HCT116 (cell line): ENCODE results near the gene HDGFL3. TPM values are rescaled to one million over a fixed set of nuclear protein-coding genes. Genes with fewer than 3 reads are reported as not detected.

Experiments
- ATAC-seq: fragments of 200-7000 bp; cut with Tn5 transposase; 2 replicates; pipeline ENCODE4 v1.9.1; 2020; ENCODE audit warnings: mild to moderate bottlenecking, moderate library complexity
- BruUV-seq: library from RNA; stranded (reverse); fragments of 400-500 nt; replicated peaks from 2 replicates; lab custom pipeline; 2021; lab: Mats Ljungman, UMichigan
- CTCF ChIA-PET: fragments of 300-600 bp; sonication (Branson Sonifier 250); formaldehyde crosslinking; loops from one replicate; lab custom pipeline; 2021; ENCODE audit warnings: antibody characterized with exemption; lab: Charles Lee
- POLR2A ChIA-PET: fragments of 300-600, 350-600 bp; sonication (Branson Sonifier 250); formaldehyde crosslinking; loops from one replicate; lab custom pipeline; 2021; ENCODE audit warnings: antibody characterized with exemption; lab: Charles Lee
- RAD21 ChIA-PET, 2 experiments: fragments of 300-600 bp; sonication (Branson Sonifier 250); formaldehyde crosslinking; loops; one replicate each; lab custom pipeline; 2023; ENCODE audit warnings: low total read pairs in 2 of 2; ENCODE audit not compliant: uncharacterized antibody in 2 of 2, unreplicated experiment in 2 of 2, low non-redundant PET in 1 of 2; lab: Charles Lee
- DNase-seq: peaks from one replicate; pipeline ENCODE4 v3.0.0-alpha.2; 2010; ENCODE audit warnings: low read depth, low spot score
- H2AFZ ChIP-seq: fragments of 200-600 bp; shearing (Covaris generic), sonication (generic); 2 replicates; pipeline ENCODE4 v1.6.1; 2017; ENCODE audit warnings: low read depth, mixed run types, mixed read lengths, antibody characterized with exemption, low read length; ENCODE audit not compliant: poor library complexity, severe bottlenecking
- H3K27ac ChIP-seq: 2 replicates; pipeline ENCODE4 v1.5.1; 2012; ENCODE audit warnings: low read depth, low read length
- H3K27me3 ChIP-seq: fragments of 200-600 bp; sonication (generic); 2 replicates; pipeline ENCODE4 v1.6.1; 2016; ENCODE audit warnings: mixed run types, low read length, mixed read lengths; ENCODE audit not compliant: insufficient read depth
- H3K36me3 ChIP-seq, 2 experiments: fragments of 200-500 bp in 1 of 2; fragments of 200-600 bp in 1 of 2; sonication (Bioruptor generic) in 1 of 2; sonication (generic) in 1 of 2; 2 replicates each; pipeline versions ENCODE4 v1.5.1 to v1.6.1; 2014 to 2016; ENCODE audit warnings: low read length in 2 of 2, inconsistent platforms in 1 of 2, mixed read lengths in 1 of 2, mixed run types in 1 of 2; ENCODE audit not compliant: insufficient read depth in 2 of 2, control insufficient read depth in 1 of 2
- H3K4me1 ChIP-seq, 2 experiments: fragments of 200-600 bp in 1 of 2; sonication (generic) in 1 of 2; 2 replicates each; pipeline versions ENCODE4 v1.5.1 to v1.6.1; 2012 to 2017; ENCODE audit warnings: low read length in 2 of 2, inconsistent platforms in 1 of 2, mild to moderate bottlenecking in 1 of 2, mixed read lengths in 1 of 2, mixed run types in 1 of 2, moderate library complexity in 1 of 2; ENCODE audit not compliant: insufficient read depth in 2 of 2, control insufficient read depth in 1 of 2
- H3K4me2 ChIP-seq: fragments of 200-600 bp; sonication (generic); 2 replicates; pipeline ENCODE4 v1.6.1; 2017; ENCODE audit warnings: mixed run types, low read length, mixed read lengths
- H3K4me3 ChIP-seq, 2 experiments: fragments of 200-600 bp in 1 of 2; sonication (generic) in 1 of 2; replicated peaks in 1 of 2; 2 replicates each; pipeline ENCODE4 v1.5.1; 2011 to 2016; ENCODE audit warnings: low read length in 2 of 2, control low read depth in 1 of 2, low read depth in 1 of 2, mild to moderate bottlenecking in 1 of 2, mixed read lengths in 1 of 2, mixed run types in 1 of 2
- H3K79me2 ChIP-seq: fragments of 200-600 bp; sonication (generic); 2 replicates; pipeline ENCODE4 v1.6.1; 2017; ENCODE audit warnings: mild to moderate bottlenecking, mixed run types, low read length, moderate library complexity, mixed read lengths; ENCODE audit not compliant: insufficient read depth
- H3K9ac ChIP-seq: fragments of 200-600 bp; sonication (generic); 2 replicates; pipeline ENCODE4 v1.6.1; 2016; ENCODE audit warnings: low read length, mixed read lengths
- H3K9me2 ChIP-seq: fragments of 200-600 bp; sonication (generic), shearing (Covaris generic); 2 replicates; pipeline ENCODE4 v1.6.1; 2017; ENCODE audit warnings: mixed run types, mild to moderate bottlenecking, moderate library complexity; ENCODE audit not compliant: insufficient read depth
- H3K9me3 ChIP-seq, 2 experiments: fragments of 200-500 bp in 1 of 2; fragments of 200-600 bp in 1 of 2; sonication (Bioruptor generic) in 1 of 2; sonication (generic) in 1 of 2; 2 replicates each; pipeline ENCODE4 v1.6.1; 2014 to 2017; ENCODE audit warnings: low read length in 2 of 2, mixed read lengths in 2 of 2, inconsistent platforms in 1 of 2, low read depth in 1 of 2, mild to moderate bottlenecking in 1 of 2, mixed run types in 1 of 2, moderate library complexity in 1 of 2; ENCODE audit not compliant: control insufficient read depth in 1 of 2, insufficient read depth in 1 of 2
- H4K20me1 ChIP-seq: fragments of 200-600 bp; sonication (generic), shearing (Covaris generic); 2 replicates; pipeline ENCODE4 v1.6.1; 2017; ENCODE audit warnings: mixed run types, mild to moderate bottlenecking, moderate library complexity; ENCODE audit not compliant: insufficient read depth
- ATF3 ChIP-seq: IDR thresholded peaks from 2 replicates; pipeline ENCODE4 v1.6.1; 2012
- CBX3 ChIP-seq: IDR thresholded peaks from 2 replicates; pipeline ENCODE4 v1.6.1; 2012; ENCODE audit warnings: low read depth
- EZH2 ChIP-seq: fragments of 200-600 bp; sonication (generic); IDR thresholded peaks from 2 replicates; pipeline ENCODE4 v1.6.1; 2017; ENCODE audit warnings: antibody characterized with exemption, mixed run types
- EZH2phosphoT487 ChIP-seq: fragments of 200-600 bp; IDR thresholded peaks from 2 replicates; pipeline ENCODE4 v1.6.1; 2018; ENCODE audit warnings: antibody characterized with exemption, borderline replicate concordance
- JUND ChIP-seq: IDR thresholded peaks from 2 replicates; pipeline ENCODE4 v1.6.1; 2012
- POLR2A ChIP-seq: IDR thresholded peaks from 2 replicates; pipeline ENCODE4 v1.7.0; 2011; ENCODE audit warnings: borderline replicate concordance; ENCODE audit not compliant: insufficient read depth, insufficient read length; ENCODE audit errors: extremely low read depth
- RAD21 ChIP-seq: IDR thresholded peaks from 2 replicates; pipeline ENCODE4 v1.6.1; 2012; ENCODE audit warnings: low read depth, mild to moderate bottlenecking
- SP1 ChIP-seq: IDR thresholded peaks from 2 replicates; pipeline ENCODE4 v1.6.1; 2012; ENCODE audit warnings: low read depth
- SRF ChIP-seq: IDR thresholded peaks from 2 replicates; pipeline ENCODE4 v1.6.1; 2012; ENCODE audit warnings: low read depth
- YY1 ChIP-seq: IDR thresholded peaks from 2 replicates; pipeline ENCODE4 v1.6.1; 2011; ENCODE audit warnings: low read length, low read depth, moderate library complexity, mild to moderate bottlenecking; ENCODE audit not compliant: insufficient replicate concordance; ENCODE audit errors: extremely low read depth
- ZBTB33 ChIP-seq: IDR thresholded peaks from 2 replicates; pipeline ENCODE4 v1.6.1; 2011; ENCODE audit warnings: mild to moderate bottlenecking, low read length, moderate library complexity; ENCODE audit not compliant: insufficient replicate concordance; ENCODE audit errors: extremely low read depth
- ZFX ChIP-seq: fragments of 450-650 bp; IDR thresholded peaks from 2 replicates; pipeline ENCODE4 v1.6.1; 2017
- intact Hi-C: fragments of 100-400 bp; cut with micrococcal nuclease; formaldehyde crosslinking; loops from 2 replicates; pipeline ENCODE4 v1.10.0; 2022
- total RNA-seq: library from RNA; stranded (reverse); gene quantifications from one replicate; pipeline ENCODE4 v1.2.1, GENCODE V29; 2021; ENCODE audit not compliant: unreplicated experiment
- TF ChIP-seq, protein P1 (sequence below): IDR thresholded peaks from 2 replicates; pipeline ENCODE4 v1.6.1; 2012; ENCODE audit warnings: low read depth

The HDGFL3 gene
- total RNA-seq, 1 experiment from 2014 or later: 0.64 TPM

DNA sequence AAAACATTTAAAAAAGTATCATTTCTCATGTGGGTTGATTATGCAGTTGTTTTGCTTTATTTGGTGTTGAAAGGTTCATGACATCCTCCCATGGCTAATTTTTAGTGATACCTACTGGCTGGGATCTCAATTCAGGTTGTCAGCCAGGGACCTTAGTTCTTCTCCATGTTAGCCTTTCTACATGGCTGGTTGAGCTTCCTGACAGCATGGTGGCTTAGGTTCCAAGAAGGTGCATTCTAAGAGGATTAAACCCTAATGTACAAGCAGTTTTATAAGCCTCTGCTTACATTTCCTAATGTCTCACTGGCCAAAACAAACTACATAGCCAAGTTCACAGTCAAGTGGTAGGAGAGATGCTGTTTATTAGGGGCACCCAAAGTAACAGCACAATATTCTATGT lies 109.5 kb downstream of the HDGFL3 start:
- Histone ChIP-seq H3K36me3 (no peaks in the 10 kb centered on the region), H3K27me3 (no peaks in the 10 kb centered on the region; the same call in 1 of the 2 replicates), H3K4me3 (no peak overlapping the region), H3K9me2 (no peaks in the 10 kb centered on the region), H3K9ac (no peak overlapping the region), H2AFZ (no peak overlapping the region), H3K27ac (no peak overlapping the region), H3K79me2 (no peaks in the 10 kb centered on the region), H3K9me3 (no peaks in the 10 kb centered on the region), H4K20me1 (no peaks in the 10 kb centered on the region), H3K4me2 (no peak overlapping the region), H3K4me1 (no peaks in the 10 kb centered on the region)
- CTCF ChIA-PET: no interaction called here
- POLR2A ChIA-PET: no interaction called here
- RAD21 ChIA-PET: no interaction called here
- ATAC-seq (no peak), DNase-seq (no peak)
- TF ChIP-seq EZH2phosphoT487: no peak
- TF ChIP-seq ZBTB33: no peak
- BruUV-seq: no TSS peak
- intact Hi-C loops: no loop called here

DNA sequence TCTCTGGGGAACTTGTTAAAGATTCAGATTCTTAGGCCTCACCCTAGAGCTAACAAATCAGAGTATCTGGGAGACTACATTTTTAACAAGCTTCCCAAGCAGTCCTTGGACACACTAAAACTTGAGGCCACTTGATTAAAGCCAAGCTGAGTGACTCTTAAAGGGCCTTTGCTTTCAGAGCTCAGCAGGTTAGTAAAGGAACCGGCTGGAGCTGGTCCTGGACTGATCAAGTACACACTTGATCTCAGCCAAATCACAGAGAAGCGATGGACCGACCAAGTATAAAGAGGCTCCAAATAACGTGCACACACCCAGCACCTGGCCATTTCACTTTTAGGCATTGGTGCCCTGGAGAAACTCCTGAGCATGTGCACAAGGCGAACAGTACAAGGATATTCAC lies 113.0 kb downstream of the HDGFL3 start:
- DNase-seq (no peak), ATAC-seq (no peak)
- H2AFZ ChIP-seq: no peak overlapping the region
- H3K4me2 ChIP-seq: no peak overlapping the region
- POLR2A ChIA-PET: no interaction called here
- H3K4me1 ChIP-seq: no peaks in the 10 kb centered on the region
- H3K36me3 ChIP-seq: no peaks in the 10 kb centered on the region
- no peaks in the 10 kb centered on the region for H3K79me2 ChIP-seq
- no peaks in the 10 kb centered on the region; the same call in 1 of the 2 replicates for H3K27me3 ChIP-seq
- BruUV-seq: no TSS peak
- no peaks in the 10 kb centered on the region for H3K9me2 ChIP-seq
- CTCF ChIA-PET: no interaction called here
- H3K9me3 ChIP-seq: no peaks in the 10 kb centered on the region
- intact Hi-C loops: no loop called here
- no peak overlapping the region for H3K9ac ChIP-seq
- H3K27ac ChIP-seq: no peak overlapping the region
- RAD21 ChIA-PET: no interaction called here
- no peaks in the 10 kb centered on the region for H4K20me1 ChIP-seq
- no peak overlapping the region for H3K4me3 ChIP-seq
- TF ChIP-seq CBX3 (no peak), JUND (no peak), EZH2phosphoT487 (no peak), ATF3 (no peak), YY1 (no peak), SRF (no peak), SP1 (no peak), EZH2 (no peak), ZBTB33 (no peak), POLR2A (no peak), RAD21 (no peak), ZFX (no peak)
- TF ChIP-seq, protein P1, sequence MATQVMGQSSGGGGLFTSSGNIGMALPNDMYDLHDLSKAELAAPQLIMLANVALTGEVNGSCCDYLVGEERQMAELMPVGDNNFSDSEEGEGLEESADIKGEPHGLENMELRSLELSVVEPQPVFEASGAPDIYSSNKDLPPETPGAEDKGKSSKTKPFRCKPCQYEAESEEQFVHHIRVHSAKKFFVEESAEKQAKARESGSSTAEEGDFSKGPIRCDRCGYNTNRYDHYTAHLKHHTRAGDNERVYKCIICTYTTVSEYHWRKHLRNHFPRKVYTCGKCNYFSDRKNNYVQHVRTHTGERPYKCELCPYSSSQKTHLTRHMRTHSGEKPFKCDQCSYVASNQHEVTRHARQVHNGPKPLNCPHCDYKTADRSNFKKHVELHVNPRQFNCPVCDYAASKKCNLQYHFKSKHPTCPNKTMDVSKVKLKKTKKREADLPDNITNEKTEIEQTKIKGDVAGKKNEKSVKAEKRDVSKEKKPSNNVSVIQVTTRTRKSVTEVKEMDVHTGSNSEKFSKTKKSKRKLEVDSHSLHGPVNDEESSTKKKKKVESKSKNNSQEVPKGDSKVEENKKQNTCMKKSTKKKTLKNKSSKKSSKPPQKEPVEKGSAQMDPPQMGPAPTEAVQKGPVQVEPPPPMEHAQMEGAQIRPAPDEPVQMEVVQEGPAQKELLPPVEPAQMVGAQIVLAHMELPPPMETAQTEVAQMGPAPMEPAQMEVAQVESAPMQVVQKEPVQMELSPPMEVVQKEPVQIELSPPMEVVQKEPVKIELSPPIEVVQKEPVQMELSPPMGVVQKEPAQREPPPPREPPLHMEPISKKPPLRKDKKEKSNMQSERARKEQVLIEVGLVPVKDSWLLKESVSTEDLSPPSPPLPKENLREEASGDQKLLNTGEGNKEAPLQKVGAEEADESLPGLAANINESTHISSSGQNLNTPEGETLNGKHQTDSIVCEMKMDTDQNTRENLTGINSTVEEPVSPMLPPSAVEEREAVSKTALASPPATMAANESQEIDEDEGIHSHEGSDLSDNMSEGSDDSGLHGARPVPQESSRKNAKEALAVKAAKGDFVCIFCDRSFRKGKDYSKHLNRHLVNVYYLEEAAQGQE: no peak
